ENCODE measurements around the gene MMUT. TPM values are rescaled to one million over a fixed set of nuclear protein-coding genes. Genes with fewer than 3 reads are reported as not detected.

MMUT gene
- total and polyA plus RNA-seq, 10 of the 15 experiments (the other 5 are each of a cell fraction or from before 2014, with no cell fraction given), result 6.6 to 21.5 (median 13.5) TPM

GRCh38 chr6:49453221-49453620 is 9.8 kb downstream of the MMUT start:
- peak in 2 of 3 experiments; percentile 15 to 24; a peak in 1 of 6 replicates for TF ChIP-seq CTCF (IDR thresholded peaks at IDR 0.05 in 2 of 3, conservative IDR thresholded peaks at IDR 0.05 in 1 of 3; ENCODE audit: control insufficient read depth in 2 of 3, extremely low read depth in 1 of 3, insufficient read depth in 1 of 3, low read depth in 3 of 3, low read length in 3 of 3)
- no peak for TF ChIP-seq WRNIP1 (IDR thresholded peaks at IDR 0.05; ENCODE audit: borderline replicate concordance, low read depth, low read length)
- H3K36me3 ChIP-seq (ENCODE audit: control insufficient read depth in 2 of 2, insufficient read depth in 2 of 2, low read length in 1 of 2), result peaks cover 0 to 2% of the 10 kb centered on the region in 2 experiments; a peak in 1 of 4 replicates
- BruUV-seq (replicated peaks), result no TSS peak
- ATAC-seq, result 0 out of 3 replicates have a peak, but pooled peaks have one; percentile 46
- in situ Hi-C loops (cut with MboI), result no loop called here
- no peaks in the 10 kb centered on the region; the same call in 1 of the 2 replicates for H3K4me1 ChIP-seq (ENCODE audit: control insufficient read depth, insufficient read depth, low read length)
- no peaks in the 10 kb centered on the region for H3K27me3 ChIP-seq (replicated peaks in 1 of 2; ENCODE audit: control insufficient read depth in 2 of 2, insufficient read depth in 2 of 2, low read length in 1 of 2)
- no peak for DNase-seq (ENCODE audit: low read depth, low spot score)
- H3K9ac ChIP-seq (ENCODE audit: control insufficient read depth, insufficient read depth, low read length), result no peak overlapping the region
- H2AFZ ChIP-seq (ENCODE audit: control insufficient read depth, low read depth, low read length), result no peak overlapping the region
- no peaks in the 10 kb centered on the region for H3K9me3 ChIP-seq (replicated peaks; ENCODE audit: control insufficient read depth, insufficient read depth, low read length)
- intact Hi-C loops (cut with micrococcal nuclease; ENCODE audit: unreplicated experiment), result no loop called here
- no peak for FAIRE-seq
- ChIA-PET POLR2A (no interaction called here), SMC1A (ENCODE audit: uncharacterized antibody, unreplicated experiment) (interaction anchor here (1.4 kb wide), 1 partner anchor 9 kb away, joined by 5 read pairs; no protein-coding TSS in a partner anchor), CTCF (interaction anchor here (0.9 to 1.3 kb wide), 4 partner anchors 9 to 15 kb away, joined by 3 to 7 read pairs (median 4); no protein-coding TSS in a partner anchor), RAD21 (ENCODE audit: unreplicated experiment) (no interaction called here)
- H3K4me2 ChIP-seq (ENCODE audit: control insufficient read depth, insufficient read depth), result no peak overlapping the region
- no peak overlapping the region for H3K27ac ChIP-seq (ENCODE audit: control insufficient read depth, insufficient read depth)
- no peak overlapping the region for H3K4me3 ChIP-seq
- no peaks in the 10 kb centered on the region for H3K79me2 ChIP-seq (ENCODE audit: control insufficient read depth, insufficient read depth, low read length)
- 68% methylated on average over 2 of the region's 2 CpGs for WGBS (ENCODE audit: insufficient coverage, insufficient replicate concordance, low lambda C conversion rate, missing lambda C conversion rate)
- no peaks in the 10 kb centered on the region for H4K20me1 ChIP-seq (ENCODE audit: control insufficient read depth, insufficient read depth)

- Histone ChIP-seq H3K4me3 (no peak overlapping the region), H3K4me1 (ENCODE audit: control insufficient read depth, insufficient read depth, low read length) (no peaks in the 10 kb centered on the region), H3K79me2 (ENCODE audit: control insufficient read depth, insufficient read depth, low read length) (no peaks in the 10 kb centered on the region), H4K20me1 (ENCODE audit: control insufficient read depth, insufficient read depth) (no peaks in the 10 kb centered on the region), H2AFZ (ENCODE audit: control insufficient read depth, low read depth, low read length) (no peak overlapping the region), H3K27me3 (replicated peaks in 1 of 2; ENCODE audit: control insufficient read depth in 2 of 2, insufficient read depth in 2 of 2, low read length in 1 of 2) (no peaks in the 10 kb centered on the region), H3K9me3 (replicated peaks; ENCODE audit: control insufficient read depth, insufficient read depth, low read length) (no peaks in the 10 kb centered on the region), H3K27ac (ENCODE audit: control insufficient read depth, insufficient read depth) (no peak overlapping the region), H3K36me3 (ENCODE audit: control insufficient read depth in 2 of 2, insufficient read depth in 2 of 2, low read length in 1 of 2) (no peaks in the 10 kb centered on the region; a peak in 1 of 4 replicates), H3K4me2 (ENCODE audit: control insufficient read depth, insufficient read depth) (no peak overlapping the region), H3K9ac (ENCODE audit: control insufficient read depth, insufficient read depth, low read length) (no peak overlapping the region)
- BruUV-seq (replicated peaks), result no TSS peak
- RAD21 ChIA-PET (ENCODE audit: unreplicated experiment), result no interaction called here
- no peak for DNase-seq (ENCODE audit: low read depth, low spot score)
- WGBS (ENCODE audit: insufficient coverage, insufficient replicate concordance, low lambda C conversion rate, missing lambda C conversion rate), result 92% methylated on average over 1 of the region's 1 CpG
- ATAC-seq, result no peak
- POLR2A ChIA-PET, result no interaction called here
- SMC1A ChIA-PET (ENCODE audit: uncharacterized antibody, unreplicated experiment), result no interaction called here
- in situ Hi-C loops (cut with MboI) (no loop called here), intact Hi-C loops (cut with micrococcal nuclease; ENCODE audit: unreplicated experiment) (no loop called here)
- CTCF ChIA-PET, result interaction anchor here (1.1 kb wide), 1 partner anchor 21 kb away, joined by 3 read pairs; no protein-coding TSS in a partner anchor
- no peak for FAIRE-seq
- no peak for TF ChIP-seq RELB (IDR thresholded peaks at IDR 0.05; ENCODE audit: low read depth)
- TF ChIP-seq CEBPB (IDR thresholded peaks at IDR 0.05; ENCODE audit: borderline replicate concordance in 1 of 2, low read depth in 2 of 2, low read length in 2 of 2), result no peak
- no peak for TF ChIP-seq ZSCAN29 (IDR thresholded peaks at IDR 0.05)
- no peak for TF ChIP-seq TCF3 (IDR thresholded peaks at IDR 0.05; ENCODE audit: borderline replicate concordance, insufficient read depth, low read depth, low read length)
- no peak for TF ChIP-seq ZNF217 (IDR thresholded peaks at IDR 0.05)
- TF ChIP-seq ATF2 (IDR thresholded peaks at IDR 0.05; ENCODE audit: low read length), result no peak
- no peak for TF ChIP-seq NFYB (IDR thresholded peaks at IDR 0.05; ENCODE audit: insufficient read depth, low read depth, low read length)
- no peak for TF ChIP-seq RCOR1 (conservative IDR thresholded peaks at IDR 0.05; ENCODE audit: low read depth, low read length)
Measured at GRCh38 chr6:49430866-49431265, 32.2 kb downstream of the MMUT start.

Data from GM12878 (cell line).